IPS DF 19.7 (cell line): Measurements from ENCODE around the gene NCOA5.

Source experiments
- DNase-seq: peaks from one replicate; pipeline ENCODE4 v3.0.0-alpha.2; 2013; ENCODE audit warnings: low read depth, low spot score

The NCOA5 gene

DNA sequence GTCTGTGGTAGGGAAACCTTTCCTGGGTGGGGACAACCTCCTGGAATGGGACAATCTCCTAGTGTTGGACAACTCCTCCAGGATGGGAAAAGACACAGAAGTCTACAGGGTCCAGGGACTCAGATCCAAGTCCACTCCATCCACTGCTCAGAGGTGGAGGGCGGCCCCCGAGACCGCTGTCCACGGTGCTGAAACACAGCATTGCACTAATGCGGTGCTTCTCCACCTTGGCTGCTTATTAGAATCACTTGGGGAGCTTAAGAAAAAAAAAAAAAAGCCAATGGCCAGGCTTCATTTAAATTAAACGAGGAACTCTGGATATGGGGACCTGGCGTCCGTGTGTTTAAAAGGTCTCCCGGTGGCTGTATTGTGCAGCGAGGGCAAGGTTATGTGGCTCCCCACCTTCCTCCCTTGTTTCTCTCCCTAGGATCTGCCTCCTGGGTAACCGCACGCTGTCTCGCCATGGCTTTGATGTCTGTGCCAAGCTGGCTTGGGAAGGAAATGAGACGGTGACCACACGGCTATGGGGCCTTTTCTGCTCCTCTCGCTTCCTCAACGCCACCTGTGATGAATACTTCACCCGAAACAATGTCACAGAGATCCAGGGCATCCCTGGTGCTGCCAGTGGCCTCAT, 48.7 kb downstream of the NCOA5 start:
- no peak for DNase-seq

GRCh38 chr20:46037036-46037435, 52.7 kb downstream of the NCOA5 start:
- no peak for DNase-seq

GRCh38 chr20:46036370-46036769, 53.4 kb downstream of the NCOA5 start:
- DNase-seq, result no peak

- no peak for DNase-seq
Observed at GRCh38 chr20:46035713-46036112, 54.0 kb downstream of the NCOA5 start.

DNA sequence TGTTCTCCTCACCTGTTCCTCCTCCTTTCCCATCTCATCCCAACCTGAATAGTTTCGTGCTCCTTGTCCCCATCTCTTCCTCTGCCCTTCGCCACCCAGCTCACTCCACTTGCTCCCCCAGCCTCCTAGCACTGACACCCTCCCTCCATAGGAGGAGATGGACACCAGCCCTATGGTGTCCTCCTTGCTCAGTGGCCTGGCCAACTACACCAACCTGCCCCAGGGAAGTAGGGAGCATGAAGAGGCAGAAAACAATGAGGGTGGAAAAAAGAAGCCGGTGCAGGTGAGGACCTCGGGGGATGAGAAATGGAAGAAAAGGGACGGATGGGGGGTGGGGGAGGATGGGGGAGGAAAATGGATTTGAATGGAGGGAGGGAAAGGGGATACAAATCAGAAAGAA, 54.5 kb downstream of the NCOA5 start:
- no peak for DNase-seq

DNA sequence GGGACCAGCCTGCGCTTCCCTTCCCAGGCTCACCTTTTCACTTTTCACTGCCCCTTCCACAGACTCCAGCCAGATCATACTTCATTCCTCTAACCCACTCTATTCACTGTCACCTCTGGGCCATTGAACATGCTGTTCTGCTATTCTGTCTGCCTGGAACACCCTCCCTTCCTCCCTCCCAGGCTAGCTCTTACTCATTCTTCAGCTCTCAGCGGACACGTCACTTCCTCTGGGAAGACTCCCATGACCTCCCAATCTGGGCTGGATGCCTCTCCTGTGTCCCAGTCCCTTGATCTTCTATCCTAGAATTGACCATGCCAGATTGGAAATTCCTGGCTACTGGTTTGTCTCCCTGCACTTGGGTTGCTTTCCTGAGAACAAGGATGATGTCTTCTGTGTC, 55.7 kb downstream of the NCOA5 start:
- DNase-seq, result no peak

GRCh38 chr20:46031701-46032254, 58.0 kb downstream of the NCOA5 start:
- no peak for DNase-seq

DNA sequence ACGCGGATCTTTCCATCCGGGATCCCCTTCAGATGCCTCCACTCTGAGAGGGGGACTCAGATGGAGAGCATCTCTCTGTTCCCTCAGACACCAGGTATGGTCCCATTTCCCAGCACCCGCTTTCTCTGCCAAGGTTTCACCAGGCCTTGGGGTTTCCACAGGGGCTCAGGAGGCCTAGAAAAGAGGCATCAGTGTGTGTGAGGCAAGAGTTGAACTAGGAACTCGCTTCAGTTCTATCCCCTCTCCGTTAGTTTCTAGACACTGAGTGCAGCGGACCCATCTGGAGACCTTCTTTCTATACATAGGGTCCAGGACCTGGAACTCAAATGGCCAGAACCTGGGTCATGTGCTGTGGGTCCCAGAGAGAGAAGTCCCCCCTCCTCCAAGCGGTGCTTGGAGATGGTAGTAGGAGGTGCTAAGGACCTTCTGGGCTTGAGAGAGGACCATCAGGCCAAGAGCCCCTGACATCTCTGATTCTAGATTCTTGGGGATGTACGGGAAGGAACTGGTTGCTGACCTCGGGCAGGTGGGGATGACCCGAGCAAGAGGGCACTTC, 58.7 kb downstream of the NCOA5 start:
- DNase-seq, result no peak

DNA sequence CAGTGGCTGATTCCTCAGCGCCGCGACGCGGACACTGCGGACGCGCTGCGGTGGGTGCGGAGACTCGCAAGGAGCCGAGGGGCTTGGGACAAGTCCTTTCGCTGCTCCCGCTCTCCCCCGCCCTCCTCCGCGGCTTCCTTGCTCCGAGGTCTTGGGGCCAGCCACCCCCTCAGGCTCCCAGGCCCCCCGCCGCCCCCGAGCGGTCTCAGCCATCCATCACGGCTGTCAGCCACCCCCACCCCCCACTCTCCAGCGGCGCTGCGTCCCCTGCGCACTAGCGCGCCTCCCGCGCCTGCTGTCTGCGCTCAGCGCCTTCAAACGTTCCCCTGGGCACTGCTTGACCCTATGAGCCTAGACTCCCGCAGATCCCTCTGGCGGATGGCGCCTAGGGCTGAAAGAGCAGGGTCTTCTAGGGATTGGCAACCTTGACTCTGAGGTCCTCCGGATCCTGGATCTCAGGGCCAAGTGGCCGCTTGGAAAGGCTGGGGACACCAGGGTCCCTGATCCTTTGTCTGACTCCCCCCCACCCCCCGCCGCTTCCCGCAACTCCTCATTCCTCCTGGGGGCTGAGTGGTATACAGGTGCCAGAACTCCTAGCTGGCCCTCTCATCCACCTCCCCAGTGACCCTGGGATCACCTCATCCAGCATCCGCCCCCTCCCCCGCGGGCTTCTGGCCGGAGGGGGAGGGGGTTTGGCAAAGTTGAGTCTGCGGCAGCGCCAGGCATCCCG, 59.3 kb downstream of the NCOA5 start:
- DNase-seq, result no peak

DNA sequence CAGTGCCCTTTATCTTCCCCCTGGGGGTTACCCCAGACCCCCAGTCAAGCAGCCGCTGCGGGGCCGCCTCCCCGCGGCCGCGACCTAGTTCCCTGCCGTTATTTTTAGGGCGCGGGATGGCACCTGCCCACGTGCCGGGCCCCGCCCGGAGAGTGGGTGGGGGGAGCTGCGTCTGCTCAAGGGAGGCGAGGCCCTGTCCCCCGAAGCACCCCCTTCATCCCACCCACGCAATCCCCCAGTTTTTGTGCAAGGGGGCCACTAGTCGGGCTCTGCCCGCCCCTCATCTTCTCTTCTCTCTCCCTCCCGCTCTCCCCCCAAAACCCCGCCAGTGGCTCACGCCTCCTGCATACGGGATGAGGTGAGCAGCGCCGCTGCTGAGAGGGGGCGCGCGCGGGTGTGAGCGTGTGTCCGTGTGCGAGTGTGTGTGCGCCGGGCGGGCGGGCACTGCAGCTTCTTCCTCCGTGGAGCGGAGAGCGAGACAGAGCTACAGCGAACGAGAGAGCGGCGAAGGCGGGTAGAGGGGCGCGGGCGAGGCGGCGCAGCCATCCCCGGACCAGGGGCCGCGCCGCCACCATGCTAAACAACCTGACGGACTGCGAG, 60.9 kb downstream of the NCOA5 start, which contains the start of gene SLC12A5:
Gene SLC12A5 (plus strand): TSS at position 444 of the 600 bp plus-strand sequence. CDS start 130 bp downstream, at position 574.
- DNase-seq, result no peak

DNA sequence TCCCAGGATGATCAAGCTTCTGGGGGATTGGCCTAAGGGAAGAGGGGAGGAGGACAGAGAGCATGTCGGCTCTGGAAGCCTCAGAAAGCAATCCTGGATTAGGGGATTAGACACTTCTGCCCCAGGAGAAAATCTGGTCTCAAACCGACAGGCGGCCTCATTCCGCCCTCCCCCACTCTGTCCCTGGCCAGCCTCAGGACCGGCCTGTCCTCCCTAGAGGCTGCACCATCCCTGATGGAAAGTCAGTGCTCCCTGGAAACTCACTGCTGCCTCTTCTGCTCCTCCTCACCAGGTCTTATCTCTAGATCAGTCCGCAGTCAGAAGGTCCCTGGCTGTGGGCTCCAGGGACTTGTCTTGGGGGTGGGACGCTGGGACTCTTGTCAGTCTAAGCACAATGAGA, 61.7 kb downstream of the NCOA5 start:
- DNase-seq, result no peak

DNA sequence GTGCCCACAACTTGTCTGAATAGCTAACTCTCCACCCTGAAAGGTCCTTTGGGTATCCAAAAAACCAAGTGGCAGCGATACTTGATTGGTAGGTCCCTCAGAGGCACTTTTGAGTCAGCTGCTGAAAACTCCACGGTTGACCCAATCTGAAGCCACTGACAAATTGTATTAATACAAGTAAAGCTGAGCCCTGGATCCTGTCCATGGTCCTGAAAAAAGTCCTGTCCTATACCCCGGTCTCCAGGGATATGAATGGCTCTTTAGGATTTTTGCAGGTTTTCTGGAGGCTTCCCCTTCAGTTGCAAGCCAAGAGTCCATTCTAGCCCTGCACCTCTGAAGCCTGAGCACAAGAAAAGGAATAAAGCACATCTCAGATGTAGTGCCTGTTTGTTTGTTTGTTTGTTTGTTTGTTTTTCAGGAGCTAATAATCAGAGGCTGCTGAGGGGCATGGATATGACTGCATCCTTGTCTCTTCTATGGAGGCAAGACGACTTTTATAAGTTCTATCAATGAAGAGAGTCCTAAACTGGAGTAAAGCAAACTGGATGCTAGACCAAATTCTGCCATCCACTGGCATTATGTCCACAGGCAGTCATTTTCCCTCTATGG, 62.4 kb downstream of the NCOA5 start:
- no peak for DNase-seq

DNA sequence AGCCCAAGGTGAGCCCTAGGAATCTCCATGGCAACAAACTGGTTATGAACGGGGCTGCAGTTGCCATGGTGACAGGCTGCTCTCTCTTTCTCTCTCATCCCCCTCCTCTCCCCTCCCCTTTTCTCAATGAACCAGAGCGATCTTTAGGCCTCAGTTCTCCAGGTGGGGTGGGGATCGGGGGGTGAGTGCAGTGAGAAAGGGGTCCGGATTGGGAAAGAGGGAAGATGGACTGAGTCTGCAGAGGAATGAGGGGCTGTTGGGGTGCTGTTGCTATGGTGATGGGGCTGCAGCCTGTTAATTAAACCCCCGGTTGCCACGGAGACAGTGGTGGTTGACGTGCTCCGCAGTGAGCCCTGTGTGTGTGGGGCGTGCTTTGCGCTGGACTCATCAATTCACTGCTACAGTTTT, 64.4 kb downstream of the NCOA5 start:
- no peak for DNase-seq

DNA sequence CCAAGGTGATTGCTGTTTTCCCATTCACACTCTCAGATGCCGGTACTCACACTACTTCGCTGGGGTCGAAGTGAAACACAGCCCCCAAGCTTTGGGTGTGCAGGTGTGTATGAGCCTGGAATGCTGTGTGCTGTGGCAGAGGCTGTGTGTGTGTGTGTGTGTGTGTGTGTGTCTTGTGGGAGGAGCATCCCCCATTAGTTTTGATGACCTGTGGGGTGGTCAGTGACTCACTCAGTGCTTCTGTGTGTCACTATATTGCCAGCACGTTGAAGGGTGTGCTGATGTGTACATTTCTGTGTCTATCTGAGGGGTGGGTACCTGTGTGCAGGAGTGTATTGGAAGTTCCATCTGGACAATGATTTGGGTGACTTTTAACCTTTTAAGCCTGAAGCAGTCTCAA, 65.8 kb downstream of the NCOA5 start:
- no peak for DNase-seq

DNA sequence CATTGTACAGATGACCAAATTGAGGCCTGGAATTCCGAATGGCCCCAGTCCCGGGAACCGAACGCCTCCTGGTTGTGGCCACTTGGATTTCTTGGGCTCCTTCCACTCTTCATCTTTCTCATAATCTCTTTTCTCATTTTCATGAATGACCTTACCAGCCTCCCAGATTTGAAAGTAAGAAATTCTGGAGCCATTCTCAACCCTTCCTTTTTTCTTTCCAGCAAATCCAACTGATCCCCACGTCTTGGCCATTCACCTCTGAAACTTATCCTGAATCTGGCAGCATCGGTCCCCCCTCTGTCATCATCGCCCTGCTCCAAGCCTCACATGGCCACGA, 66.6 kb downstream of the NCOA5 start:
- no peak for DNase-seq

DNA sequence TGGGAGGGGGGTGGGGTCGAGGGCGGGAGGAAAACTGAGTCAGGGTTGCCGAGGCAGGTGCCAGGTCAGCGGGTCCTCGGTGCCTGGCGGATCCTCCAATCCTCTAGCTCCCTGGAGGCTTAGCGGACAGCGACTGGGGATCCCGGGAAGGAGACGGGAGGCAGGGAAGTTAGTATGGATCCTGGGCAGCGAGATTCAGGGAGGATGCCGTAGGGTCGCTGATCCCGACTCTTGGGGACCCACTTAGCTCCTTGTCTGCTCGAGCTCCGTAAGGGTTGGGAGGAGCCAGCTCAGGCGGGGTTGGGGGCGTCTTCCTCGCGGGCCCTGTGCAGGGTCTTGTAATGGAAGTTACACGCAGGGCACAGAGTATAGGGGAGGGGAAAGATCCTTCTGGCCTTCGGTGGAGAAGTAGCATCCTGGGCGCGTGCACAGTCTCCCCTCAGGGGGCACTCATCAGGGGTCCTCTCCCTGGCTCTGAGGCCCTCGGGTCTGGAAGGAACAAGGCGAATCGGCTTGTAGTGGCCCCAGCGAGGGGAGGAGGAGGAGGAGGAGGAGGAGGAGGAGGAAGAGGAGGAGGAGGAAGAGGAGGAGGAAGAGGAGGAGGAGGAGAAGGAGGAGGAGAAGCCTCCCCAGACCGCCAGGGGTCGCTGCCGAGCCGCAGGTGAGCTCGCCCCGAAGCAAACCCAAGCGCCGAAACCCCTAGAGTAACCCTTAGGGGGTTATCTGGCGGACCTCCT, 67.2 kb downstream of the NCOA5 start:
- no peak for DNase-seq

- no peak for DNase-seq
Observed at GRCh38 chr20:46021361-46022359, 68.1 kb downstream of the NCOA5 start.

- DNase-seq, result no peak
Observed at GRCh38 chr20:46020555-46020954, 69.2 kb downstream of the NCOA5 start.

- DNase-seq, result no peak
Observed at GRCh38 chr20:46018611-46019010, 71.2 kb downstream of the NCOA5 start.

- DNase-seq, result no peak
Observed at GRCh38 chr20:46018112-46018511, 71.7 kb downstream of the NCOA5 start.
